Suprapubic skin (tissue), 4 donors: ENCODE data around the gene ALPL.

ENCODE experiments used
- CTCF ChIP-seq, 2 donors: fragments of 200-600 bp in 1 of 2; fragments of 450-650 bp in 1 of 2; sonication (generic) in 1 of 2; IDR thresholded peaks; one replicate each; pipeline ENCODE4 v1.5.1; 2016 to 2019; ENCODE audit warnings: antibody characterized with exemption in 2 of 2, mild to moderate bottlenecking in 1 of 2, moderate library complexity in 1 of 2
- EP300 ChIP-seq: sonication (generic); formaldehyde crosslinking; IDR thresholded peaks from one replicate; pipeline ENCODE4 v1.6.1; 2017; ENCODE audit warnings: antibody characterized with exemption
- POLR2A ChIP-seq, 2 donors: fragments of 450-650 bp; IDR thresholded peaks; one replicate each; pipeline ENCODE4 v1.6.1; 2017; ENCODE audit warnings: antibody characterized with exemption in 2 of 2, mild to moderate bottlenecking in 2 of 2, moderate library complexity in 2 of 2
- POLR2AphosphoS5 ChIP-seq, 3 donors: sonication (generic); formaldehyde crosslinking; IDR thresholded peaks; one replicate each; pipeline ENCODE4 v1.6.1; 2017; ENCODE audit warnings: antibody characterized with exemption in 3 of 3

- TF ChIP-seq POLR2A (IDR thresholded peaks at IDR 0.05), result no peak
- no peak for TF ChIP-seq CTCF (IDR thresholded peaks at IDR 0.05)
- no peak for TF ChIP-seq EP300
- TF ChIP-seq POLR2AphosphoS5 (IDR thresholded peaks at IDR 0.05), result no peak
Observed at GRCh38 chr1:21562896-21563295, 53.7 kb downstream of the ALPL start.
